Left lung (tissue), 10 donors: Measurements from ENCODE around the gene TC2N. TPM values are rescaled to one million over a fixed set of nuclear protein-coding genes. Genes with fewer than 3 reads are reported as not detected.
"Not testable (repeated sequence)": the region's sequence is repeated elsewhere in the genome, so short reads cannot be mapped to it uniquely, and the experiment has no call there.

Experiments used
- ATAC-seq: fragments of 200-7000 bp; cut with Tn5 transposase; one replicate; pipeline ENCODE4 v1.9.1; 2020; ENCODE audit warnings: moderate library complexity
- DNase-seq, 4 donors: peaks; one replicate each; pipeline ENCODE4 v3.0.0-alpha.2; 2013 to 2020
- H3K27ac ChIP-seq, 2 donors: fragments of 200-600 bp; sonication (generic) in 1 of 2; one replicate each; pipeline versions ENCODE4 v1.5.0 to v1.8.0; 2020 to 2021
- H3K27me3 ChIP-seq, 2 donors: fragments of 200-600 bp; sonication (generic) in 1 of 2; one replicate each; pipeline versions ENCODE4 v1.5.0 to v1.8.0; 2020 to 2021
- H3K36me3 ChIP-seq, 2 donors: fragments of 200-600 bp; sonication (generic) in 1 of 2; one replicate each; pipeline versions ENCODE4 v1.5.0 to v1.8.0; 2020 to 2021
- H3K4me1 ChIP-seq, 2 donors: fragments of 200-600 bp; one replicate each; pipeline ENCODE4 v1.8.0; 2021
- H3K4me3 ChIP-seq, 2 donors: fragments of 200-600 bp; sonication (generic) in 1 of 2; one replicate each; pipeline versions ENCODE4 v1.5.0 to v1.8.0; 2020 to 2021; ENCODE audit warnings: mild to moderate bottlenecking in 1 of 2
- H3K9me3 ChIP-seq, 2 donors: fragments of 200-600 bp; sonication (generic) in 1 of 2; one replicate each; pipeline versions ENCODE4 v1.5.0 to v1.8.0; 2020 to 2021
- CTCF ChIP-seq, 2 donors: fragments of 200-600 bp; sonication (generic) in 1 of 2; IDR thresholded peaks; one replicate each; pipeline versions ENCODE4 v1.5.0 to v1.8.0; 2021; ENCODE audit warnings: antibody characterized with exemption in 2 of 2
- intact Hi-C, 2 donors: fragments of 100-400 bp; cut with DNase I; formaldehyde crosslinking; loops; one replicate each; pipeline versions ENCODE4 v1.11.2 to v1.14.2; 2022
- polyA plus RNA-seq, 6 donors: library from polyadenylated mRNA; unstranded; fragments of 120-200 nt; gene quantifications; one replicate each; pipeline ENCODE4 v1.2.1, GENCODE V29; 2013; ENCODE audit not compliant: insufficient read length in 6 of 6
- total RNA-seq, 2 donors: library from RNA; stranded (reverse); fragmentation: NEBNext Ultra II Directional; extraction: Animal tissue kit (Norgen Biotek cat#: 25700); gene quantifications; one replicate each; pipeline ENCODE4 v1.2.1, GENCODE V29; 2021
- donor health status: DM: no; HTN: yes; CAD: no.
- donor health status: DM: no; HTN: no; CAD: no.

Gene TC2N
- total and polyA plus RNA-seq, 8 donors: 20.3 to 58.1 (median 29.7) TPM

- Histone ChIP-seq H3K4me3 (no peak overlapping the region), H3K27me3 (no peaks in the 10 kb centered on the region), H3K9me3 (no peaks in the 10 kb centered on the region), H3K27ac (no peak overlapping the region), H3K4me1 (peaks cover 0 to 5% of the 10 kb centered on the region in 2 donors), H3K36me3 (no peaks in the 10 kb centered on the region)
- DNase-seq (no peak), ATAC-seq (no peak)
- no peak for TF ChIP-seq CTCF (IDR thresholded peaks at IDR 0.05)
- intact Hi-C loops: no loop called here
These were observed 35.0 kb upstream of the TC2N start for GRCh38 chr14:91902336-91902735.

- peaks cover 0 to 9% of the 10 kb centered on the region in 2 donors for H3K4me1 ChIP-seq
- H3K4me3 ChIP-seq: no peak overlapping the region
- ATAC-seq: no peak
- intact Hi-C loops: no loop called here
- H3K27ac ChIP-seq: peak overlapping the region in 1 of 2 donors; percentile 7
- H3K9me3 ChIP-seq: no peaks in the 10 kb centered on the region
- no peak for TF ChIP-seq CTCF (IDR thresholded peaks at IDR 0.05)
- no peaks in the 10 kb centered on the region for H3K36me3 ChIP-seq
- H3K27me3 ChIP-seq: no peaks in the 10 kb centered on the region
- DNase-seq: no peak
These were observed 34.3 kb upstream of the TC2N start for GRCh38 chr14:91901449-91902226.

DNA sequence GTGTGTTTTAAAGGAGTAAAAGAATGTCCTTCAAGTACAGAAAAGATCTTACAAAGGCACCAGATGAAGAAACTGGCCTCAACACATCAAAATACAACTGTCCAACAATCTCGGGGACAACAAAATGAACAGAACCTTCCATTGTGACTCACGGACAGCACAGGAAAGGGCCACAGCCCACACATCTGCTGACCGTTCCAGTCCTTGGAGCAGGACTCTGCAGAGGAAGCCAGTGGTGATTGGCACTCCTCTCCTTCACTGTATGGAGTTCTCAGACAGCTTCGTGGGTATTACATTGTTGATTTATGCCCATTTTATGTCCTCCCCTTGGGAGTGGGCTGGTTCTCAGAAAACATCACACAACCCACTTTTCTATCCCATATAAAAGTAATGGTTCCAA, 32.5 kb upstream of the TC2N start:
- TF ChIP-seq CTCF (IDR thresholded peaks at IDR 0.05): no peak
- Histone ChIP-seq H3K4me3 (no peak overlapping the region), H3K4me1 (peaks cover 0 to 9% of the 10 kb centered on the region in 2 donors), H3K36me3 (no peaks in the 10 kb centered on the region), H3K9me3 (no peaks in the 10 kb centered on the region), H3K27me3 (no peaks in the 10 kb centered on the region), H3K27ac (no peak overlapping the region)
- ATAC-seq (no peak), DNase-seq (no peak)
- intact Hi-C loops: no loop called here

DNA sequence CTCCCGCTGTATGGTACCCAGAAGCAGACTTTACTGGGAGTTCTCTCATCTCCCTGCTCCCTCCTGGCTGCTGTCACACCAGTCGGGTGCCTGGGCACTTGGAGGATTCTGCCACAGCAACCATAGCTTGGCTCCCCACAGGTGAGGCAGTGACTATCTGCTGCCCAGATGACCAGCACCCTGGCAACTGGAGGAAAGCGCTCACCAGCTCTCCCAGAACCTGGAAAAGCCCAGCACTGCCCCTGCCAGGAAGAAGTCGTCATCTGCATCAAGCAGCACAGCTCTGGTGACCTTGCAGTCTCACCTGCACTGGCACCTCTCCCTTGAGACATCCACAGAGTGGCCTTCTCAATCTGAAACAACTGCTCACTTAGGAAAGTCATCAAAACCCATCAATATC, 31.9 kb upstream of the TC2N start:
- H3K4me1 ChIP-seq: peaks cover 0 to 9% of the 10 kb centered on the region in 2 donors
- no peak overlapping the region for H3K27ac ChIP-seq
- H3K27me3 ChIP-seq: no peaks in the 10 kb centered on the region
- ATAC-seq: peak; percentile 62
- no peak for DNase-seq
- no peak overlapping the region for H3K4me3 ChIP-seq
- intact Hi-C loops: no loop called here
- H3K9me3 ChIP-seq: no peaks in the 10 kb centered on the region
- TF ChIP-seq CTCF (IDR thresholded peaks at IDR 0.05): no peak
- H3K36me3 ChIP-seq: no peaks in the 10 kb centered on the region

- ATAC-seq (no peak), DNase-seq (no peak)
- no peak for TF ChIP-seq CTCF (IDR thresholded peaks at IDR 0.05)
- intact Hi-C loops: no loop called here
- Histone ChIP-seq H3K4me1 (peaks cover 5 to 9% of the 10 kb centered on the region in 2 donors), H3K27me3 (no peaks in the 10 kb centered on the region), H3K9me3 (no peaks in the 10 kb centered on the region), H3K27ac (no peak overlapping the region), H3K36me3 (no peaks in the 10 kb centered on the region), H3K4me3 (no peak overlapping the region)
These were observed 31.0 kb upstream of the TC2N start for GRCh38 chr14:91898372-91898771.

GRCh38 chr14:91897716-91898115, 30.4 kb upstream of the TC2N start:
- intact Hi-C loops, H3K36me3 ChIP-seq, H3K9me3 ChIP-seq, H3K4me1 ChIP-seq, H3K27me3 ChIP-seq, DNase-seq, ATAC-seq, H3K4me3 ChIP-seq: not testable (repeated sequence)
- H3K27ac ChIP-seq: peak overlapping the region in 1 of 2 donors; percentile 39
